ENCODE data around the gene EMCN.

DNA sequence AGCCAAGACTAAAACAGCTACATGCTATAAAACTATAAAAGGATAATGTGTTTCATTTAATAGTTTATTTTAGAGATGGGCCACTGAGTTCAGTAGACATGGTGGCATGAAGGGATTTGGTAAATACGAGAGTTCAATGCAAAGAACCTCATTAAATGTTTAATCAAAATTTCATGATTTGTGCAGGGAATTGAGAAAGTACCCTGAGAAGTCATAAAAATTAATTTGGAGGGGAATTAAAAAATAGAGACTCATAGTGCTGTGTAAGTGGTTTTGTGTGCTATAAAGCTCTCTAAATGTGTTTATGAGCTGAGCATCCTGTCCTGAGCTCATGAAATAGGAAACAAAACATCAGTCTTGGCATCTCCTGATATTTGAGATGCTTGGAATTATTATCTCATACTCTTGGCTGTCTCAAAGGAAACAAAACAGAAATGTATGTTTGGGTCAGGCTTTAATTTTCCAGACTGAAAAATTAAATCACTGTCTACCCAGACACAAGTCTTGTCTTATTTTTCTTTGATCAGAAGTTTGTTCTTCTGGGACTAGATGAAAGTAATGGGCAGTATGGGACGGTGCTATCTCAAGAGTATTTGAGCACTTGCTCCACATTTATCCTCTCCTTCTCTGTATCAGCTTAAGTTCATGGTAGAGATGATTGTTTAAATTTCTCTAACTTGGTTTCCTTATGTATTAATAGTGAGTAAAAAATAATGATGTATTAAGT is 38.0 kb upstream of the EMCN start:
- TF ChIP-seq, protein P1, sequence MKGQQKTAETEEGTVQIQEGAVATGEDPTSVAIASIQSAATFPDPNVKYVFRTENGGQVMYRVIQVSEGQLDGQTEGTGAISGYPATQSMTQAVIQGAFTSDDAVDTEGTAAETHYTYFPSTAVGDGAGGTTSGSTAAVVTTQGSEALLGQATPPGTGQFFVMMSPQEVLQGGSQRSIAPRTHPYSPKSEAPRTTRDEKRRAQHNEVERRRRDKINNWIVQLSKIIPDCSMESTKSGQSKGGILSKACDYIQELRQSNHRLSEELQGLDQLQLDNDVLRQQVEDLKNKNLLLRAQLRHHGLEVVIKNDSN (IDR thresholded peaks at IDR 0.05; ENCODE audit: borderline replicate concordance, extremely low read length, insufficient read depth, low read depth, low read length) = no peak
- TF ChIP-seq POLR2A (IDR thresholded peaks at IDR 0.05; ENCODE audit: low read depth, low read length) (no peak), FOXK2 (IDR thresholded peaks at IDR 0.05) (no peak), HDGF (IDR thresholded peaks at IDR 0.05) (no peak), CHD2 (IDR thresholded peaks at IDR 0.05; ENCODE audit: borderline replicate concordance, low read depth, low read length) (no peak), SIN3A (IDR thresholded peaks at IDR 0.05; ENCODE audit: low read depth, low read length) (no peak)
- TF ChIP-seq, protein P2, sequence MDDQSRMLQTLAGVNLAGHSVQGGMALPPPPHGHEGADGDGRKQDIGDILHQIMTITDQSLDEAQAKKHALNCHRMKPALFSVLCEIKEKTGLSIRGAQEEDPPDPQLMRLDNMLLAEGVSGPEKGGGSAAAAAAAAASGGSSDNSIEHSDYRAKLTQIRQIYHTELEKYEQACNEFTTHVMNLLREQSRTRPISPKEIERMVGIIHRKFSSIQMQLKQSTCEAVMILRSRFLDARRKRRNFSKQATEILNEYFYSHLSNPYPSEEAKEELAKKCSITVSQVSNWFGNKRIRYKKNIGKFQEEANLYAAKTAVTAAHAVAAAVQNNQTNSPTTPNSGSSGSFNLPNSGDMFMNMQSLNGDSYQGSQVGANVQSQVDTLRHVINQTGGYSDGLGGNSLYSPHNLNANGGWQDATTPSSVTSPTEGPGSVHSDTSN (IDR thresholded peaks at IDR 0.05; ENCODE audit: insufficient replicate concordance, low read depth, low read length) = no peak
- TF ChIP-seq, protein P3, sequence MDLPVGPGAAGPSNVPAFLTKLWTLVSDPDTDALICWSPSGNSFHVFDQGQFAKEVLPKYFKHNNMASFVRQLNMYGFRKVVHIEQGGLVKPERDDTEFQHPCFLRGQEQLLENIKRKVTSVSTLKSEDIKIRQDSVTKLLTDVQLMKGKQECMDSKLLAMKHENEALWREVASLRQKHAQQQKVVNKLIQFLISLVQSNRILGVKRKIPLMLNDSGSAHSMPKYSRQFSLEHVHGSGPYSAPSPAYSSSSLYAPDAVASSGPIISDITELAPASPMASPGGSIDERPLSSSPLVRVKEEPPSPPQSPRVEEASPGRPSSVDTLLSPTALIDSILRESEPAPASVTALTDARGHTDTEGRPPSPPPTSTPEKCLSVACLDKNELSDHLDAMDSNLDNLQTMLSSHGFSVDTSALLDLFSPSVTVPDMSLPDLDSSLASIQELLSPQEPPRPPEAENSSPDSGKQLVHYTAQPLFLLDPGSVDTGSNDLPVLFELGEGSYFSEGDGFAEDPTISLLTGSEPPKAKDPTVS (IDR thresholded peaks at IDR 0.05; ENCODE audit: low read depth, low read length) = no peak
- TF ChIP-seq, protein P4, sequence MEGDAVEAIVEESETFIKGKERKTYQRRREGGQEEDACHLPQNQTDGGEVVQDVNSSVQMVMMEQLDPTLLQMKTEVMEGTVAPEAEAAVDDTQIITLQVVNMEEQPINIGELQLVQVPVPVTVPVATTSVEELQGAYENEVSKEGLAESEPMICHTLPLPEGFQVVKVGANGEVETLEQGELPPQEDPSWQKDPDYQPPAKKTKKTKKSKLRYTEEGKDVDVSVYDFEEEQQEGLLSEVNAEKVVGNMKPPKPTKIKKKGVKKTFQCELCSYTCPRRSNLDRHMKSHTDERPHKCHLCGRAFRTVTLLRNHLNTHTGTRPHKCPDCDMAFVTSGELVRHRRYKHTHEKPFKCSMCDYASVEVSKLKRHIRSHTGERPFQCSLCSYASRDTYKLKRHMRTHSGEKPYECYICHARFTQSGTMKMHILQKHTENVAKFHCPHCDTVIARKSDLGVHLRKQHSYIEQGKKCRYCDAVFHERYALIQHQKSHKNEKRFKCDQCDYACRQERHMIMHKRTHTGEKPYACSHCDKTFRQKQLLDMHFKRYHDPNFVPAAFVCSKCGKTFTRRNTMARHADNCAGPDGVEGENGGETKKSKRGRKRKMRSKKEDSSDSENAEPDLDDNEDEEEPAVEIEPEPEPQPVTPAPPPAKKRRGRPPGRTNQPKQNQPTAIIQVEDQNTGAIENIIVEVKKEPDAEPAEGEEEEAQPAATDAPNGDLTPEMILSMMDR (IDR thresholded peaks at IDR 0.05 in 2 of 3, conservative IDR thresholded peaks at IDR 0.05 in 1 of 3; ENCODE audit: control insufficient read depth in 2 of 3, extremely low read depth in 1 of 3, insufficient read depth in 1 of 3, low read depth in 3 of 3, low read length in 3 of 3) = no peak
